HG03135 (cell line): ENCODE results near the gene CDC37.
A peak's percentile ranks its signal among the peaks of the same experiment; 100 is the strongest.

ENCODE experiments used
- ATAC-seq: cut with Tn5 transposase; IDR thresholded peaks from one replicate; pipeline ENCODE4 v1.9.1; 2021; ENCODE audit warnings: mild to moderate bottlenecking, moderate library complexity; ENCODE audit not compliant: unreplicated experiment

The CDC37 gene

GRCh38 chr19:10403137-10404021 lies at the start of gene CDC37:
Gene CDC37, minus strand, starts transcription at chr19:10403542. Its CDS starts 63 bp downstream, at chr19:10403479.
- peak; percentile 68 for ATAC-seq

GRCh38 chr19:10450853-10451609 lies 47.7 kb upstream of the CDC37 start:
- no peak for ATAC-seq

GRCh38 chr19:10450191-10450852 lies 47.0 kb upstream of the CDC37 start:
- no peak for ATAC-seq

DNA sequence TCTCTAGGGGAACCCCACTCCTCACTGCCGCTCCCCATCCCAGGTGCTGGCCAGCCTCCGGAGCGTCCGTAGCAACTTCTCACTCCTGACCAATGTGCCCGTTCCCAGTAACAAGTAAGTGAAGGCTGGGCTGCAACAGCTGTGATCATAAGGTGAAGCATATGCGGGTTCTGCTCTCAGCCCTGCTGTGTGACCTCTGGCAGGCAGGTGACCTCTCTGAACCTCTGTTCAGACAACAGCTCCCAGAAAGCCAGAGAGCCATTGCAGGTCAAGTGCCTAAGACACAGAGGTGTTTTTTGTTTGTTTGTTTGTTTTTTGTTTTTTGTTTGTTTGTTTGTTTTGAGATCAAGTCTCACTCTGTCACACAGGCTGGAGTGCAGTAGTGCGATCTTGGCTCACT lies 45.7 kb upstream of the CDC37 start:
- ATAC-seq, result no peak

DNA sequence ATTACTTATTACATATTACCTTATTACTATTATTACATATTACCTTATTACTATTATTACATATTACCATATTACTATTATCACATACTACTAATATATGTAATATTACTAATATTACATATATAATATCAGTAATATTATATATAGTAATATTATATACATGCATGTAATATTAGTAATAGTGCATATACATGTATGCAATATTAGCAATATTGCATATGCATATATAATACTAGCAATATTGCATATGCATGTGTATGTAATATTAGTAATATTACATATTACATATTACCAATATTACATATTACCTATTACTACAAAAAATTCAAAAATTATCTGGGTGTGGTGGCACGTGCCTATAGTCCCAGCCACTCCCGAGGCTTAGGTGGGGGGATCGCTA lies 39.4 kb upstream of the CDC37 start:
- ATAC-seq, result no peak

- ATAC-seq, result no peak
Observed at GRCh38 chr19:10439588-10439987, 36.2 kb upstream of the CDC37 start.

- no peak for ATAC-seq
Observed at GRCh38 chr19:10433131-10433536, 29.8 kb upstream of the CDC37 start.

DNA sequence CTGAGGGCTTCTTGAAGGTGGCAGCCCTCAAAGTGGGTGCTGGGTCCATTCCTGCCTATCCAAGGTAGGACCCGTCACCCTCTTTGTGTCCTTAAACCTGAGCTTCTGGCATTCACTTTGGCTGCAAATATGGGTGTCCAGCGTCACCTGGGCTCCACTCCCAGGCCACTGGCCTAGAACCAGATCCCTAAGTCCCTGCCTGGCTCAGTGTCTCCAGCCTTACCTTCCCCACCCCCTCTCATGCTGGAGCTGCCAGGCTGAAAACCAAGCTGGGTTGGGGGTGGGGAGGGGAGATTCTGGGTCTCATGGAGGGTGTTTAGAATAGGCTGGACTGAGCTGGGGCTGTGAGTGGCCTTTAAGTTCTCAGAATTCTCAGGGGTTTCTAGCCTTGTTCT lies 29.4 kb upstream of the CDC37 start:
- ATAC-seq, result no peak

DNA sequence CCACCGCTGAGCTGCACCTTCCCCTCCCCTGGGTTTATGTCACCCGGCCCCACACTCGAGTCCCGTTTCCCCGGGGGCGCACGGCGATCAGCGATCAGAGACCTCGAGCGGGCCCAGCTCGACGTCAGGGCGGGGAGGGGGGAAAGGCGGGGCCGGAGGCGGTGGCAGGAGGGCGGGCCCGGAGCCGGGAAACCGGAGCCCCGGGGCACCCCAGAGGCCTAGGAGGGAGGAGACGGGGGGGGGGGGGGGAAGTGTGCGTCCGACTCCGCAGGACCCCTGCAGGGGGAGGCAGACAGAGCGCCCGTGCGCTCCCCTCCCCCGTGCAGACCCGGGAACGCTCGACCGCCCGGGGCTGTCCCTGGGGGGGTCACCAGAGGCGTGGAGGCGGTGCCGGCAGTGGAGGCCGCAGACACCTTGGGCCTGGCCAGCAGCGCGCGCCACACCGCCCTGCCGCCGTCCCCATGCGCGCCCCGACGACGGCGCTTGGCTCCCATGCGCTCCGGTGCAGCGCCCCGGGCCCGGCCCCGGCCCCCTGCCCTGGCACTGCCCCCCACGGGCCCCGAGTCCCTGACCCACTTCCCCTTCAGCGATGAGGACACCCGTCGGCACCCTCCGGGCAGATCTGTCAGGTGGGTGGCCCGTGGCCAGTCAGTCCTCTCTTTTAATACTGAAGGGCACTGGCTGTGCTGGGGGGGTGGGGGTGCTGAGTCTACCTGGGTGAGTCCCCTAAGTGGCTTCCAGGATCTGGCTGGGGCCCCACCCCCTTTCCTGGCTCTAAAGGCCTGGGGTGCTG lies 28.8 kb upstream of the CDC37 start:
- ATAC-seq, result no peak

DNA sequence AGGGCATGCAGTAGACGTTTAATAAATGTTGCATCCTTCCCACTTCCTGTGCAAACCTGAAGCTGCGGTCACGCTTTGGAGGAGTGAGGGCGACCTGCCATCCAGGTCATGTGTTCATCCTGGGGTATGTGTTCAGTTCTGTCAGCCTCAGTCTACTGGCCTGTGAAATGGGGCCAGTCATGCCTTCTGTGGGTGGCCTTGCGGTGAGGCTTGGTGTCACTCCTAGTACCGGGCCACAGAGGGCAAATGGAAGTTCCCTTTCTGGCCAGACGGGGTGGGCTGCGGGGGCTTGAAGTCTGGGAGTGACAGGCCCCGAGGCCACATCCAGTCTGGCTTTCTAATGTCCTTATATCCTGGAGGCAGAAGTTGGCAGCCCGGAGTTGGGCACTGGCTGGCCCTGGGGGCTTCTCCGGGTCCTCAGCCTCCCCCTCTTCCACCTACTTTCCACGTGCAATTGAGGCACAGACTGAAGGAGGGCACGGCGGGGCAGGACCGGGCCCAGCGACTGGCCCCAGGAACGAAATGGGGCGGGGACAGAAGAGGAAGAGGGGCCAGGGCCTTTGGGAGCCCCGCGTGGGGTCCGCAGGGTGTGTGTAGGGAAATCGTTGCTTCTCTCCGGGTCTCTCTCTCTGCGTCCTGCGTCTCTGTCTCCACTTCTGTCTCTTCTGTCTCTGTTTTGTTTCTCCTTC lies 28.1 kb upstream of the CDC37 start:
- ATAC-seq, result no peak

DNA sequence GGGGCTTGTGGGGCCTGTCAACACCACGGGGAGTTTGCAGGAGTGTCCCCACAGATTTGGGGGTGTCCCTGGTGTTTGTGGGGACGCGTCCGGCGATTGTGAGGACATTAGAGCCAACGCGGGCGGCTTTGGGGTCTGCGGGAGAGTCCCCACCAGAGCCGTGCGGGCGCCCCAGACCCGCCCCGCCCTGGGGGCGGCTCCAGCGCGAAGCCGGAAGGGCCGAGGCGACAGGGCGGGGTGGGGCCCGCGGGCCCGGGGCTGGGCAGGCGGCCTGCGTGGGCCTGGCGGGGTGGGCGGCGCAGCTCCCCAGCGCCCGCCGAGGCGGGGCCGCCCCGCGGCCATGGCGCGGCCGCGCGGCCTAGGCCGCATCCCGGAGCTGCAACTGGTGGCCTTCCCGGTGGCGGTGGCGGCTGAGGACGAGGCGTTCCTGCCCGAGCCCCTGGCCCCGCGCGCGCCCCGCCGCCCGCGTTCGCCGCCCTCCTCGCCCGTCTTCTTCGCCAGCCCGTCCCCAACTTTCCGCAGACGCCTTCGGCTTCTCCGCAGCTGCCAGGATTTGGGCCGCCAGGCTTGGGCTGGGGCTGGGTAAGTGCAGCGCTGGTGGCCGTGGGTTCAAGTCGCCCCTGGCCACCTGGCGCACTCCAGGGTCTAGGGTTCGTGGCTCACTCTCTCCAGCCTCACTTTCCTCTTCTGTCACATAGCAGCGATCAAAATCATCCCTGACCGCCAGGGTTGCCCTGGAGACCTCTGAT lies 27.3 kb upstream of the CDC37 start:
- peak; percentile 33 for ATAC-seq

DNA sequence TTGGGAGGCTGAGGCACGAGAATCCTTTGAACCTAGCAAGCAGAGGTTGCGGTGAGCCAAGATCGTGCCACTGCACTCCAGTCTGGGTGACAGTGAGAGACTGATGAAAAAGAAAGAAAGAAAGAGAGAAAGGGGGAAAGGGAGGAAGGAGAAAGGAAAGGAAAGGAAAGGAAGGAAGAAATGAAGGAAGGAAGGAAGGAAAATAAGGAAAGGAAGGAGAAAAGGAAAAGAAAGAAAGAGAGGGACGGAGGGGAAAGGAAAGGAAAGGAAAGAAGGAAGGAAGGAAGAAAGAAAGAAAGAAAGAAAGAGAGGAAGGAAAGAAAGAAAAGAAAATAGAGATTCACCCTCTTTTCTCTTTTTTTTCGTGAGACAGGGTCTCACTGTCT lies 25.6 kb upstream of the CDC37 start:
- ATAC-seq, result no peak

- ATAC-seq, result no peak
Observed at GRCh38 chr19:10427169-10427568, 23.8 kb upstream of the CDC37 start.

DNA sequence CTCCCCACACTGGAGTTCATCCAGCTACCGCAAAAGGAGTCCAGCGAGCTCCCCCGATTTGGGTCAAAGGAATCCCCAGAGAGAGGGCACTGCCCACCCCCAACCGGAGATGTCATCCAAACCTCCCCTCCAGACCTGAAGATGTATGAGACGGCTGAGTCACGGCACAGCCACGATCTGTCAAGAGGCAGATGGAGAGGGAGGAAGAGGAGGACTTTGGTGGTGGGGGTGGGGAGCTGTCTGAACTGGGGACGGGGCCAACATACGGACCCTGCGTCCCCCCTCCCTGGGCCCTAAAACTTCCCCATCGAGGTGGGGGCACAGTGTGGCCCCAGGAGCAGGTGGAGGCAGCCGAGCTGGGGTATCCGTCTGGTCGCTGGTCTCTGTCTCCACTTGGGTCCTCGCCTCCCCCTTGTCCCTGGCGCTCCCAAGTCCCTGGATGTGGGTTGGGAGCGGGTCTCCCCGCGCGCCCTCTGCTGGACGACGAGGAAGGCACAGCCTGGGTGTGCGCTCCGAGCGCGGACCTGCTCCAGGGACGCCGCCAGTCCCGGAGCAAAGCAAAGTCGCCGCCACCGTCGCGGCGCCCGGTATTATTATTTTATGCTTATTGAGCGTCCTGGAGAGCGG lies 20.8 kb upstream of the CDC37 start:
- peak; percentile 27 for ATAC-seq

DNA sequence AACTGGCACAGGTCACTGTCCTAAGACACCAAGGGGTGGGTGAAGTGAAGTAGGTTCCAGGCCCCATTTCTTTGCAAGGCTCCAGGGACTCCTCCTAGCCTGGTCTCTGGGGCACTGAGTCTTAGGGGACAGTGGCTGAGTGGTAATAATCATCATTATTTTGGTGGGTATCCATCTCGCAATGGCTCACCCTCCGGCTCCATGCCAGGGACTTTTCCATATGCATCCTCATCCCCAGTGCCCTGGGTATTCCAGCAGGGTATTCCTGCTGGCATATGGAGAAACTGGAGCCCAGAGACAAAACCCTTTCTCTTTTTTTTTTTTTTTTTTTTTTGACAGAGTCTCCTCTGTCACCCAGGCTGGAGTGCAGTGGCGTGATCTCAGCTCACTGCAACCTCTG lies 19.5 kb upstream of the CDC37 start:
- no peak for ATAC-seq

GRCh38 chr19:10422046-10422461 lies 18.7 kb upstream of the CDC37 start:
- no peak for ATAC-seq

- ATAC-seq, result no peak
Observed at GRCh38 chr19:10421240-10422045, 18.1 kb upstream of the CDC37 start.
